ENCODE measurements around the gene VSIR. TPM values are rescaled to one million over a fixed set of nuclear protein-coding genes. Genes with fewer than 3 reads are reported as not detected.

VSIR gene
- total RNA-seq, 1 donor from 2014 or later: 0.29 TPM

DNA sequence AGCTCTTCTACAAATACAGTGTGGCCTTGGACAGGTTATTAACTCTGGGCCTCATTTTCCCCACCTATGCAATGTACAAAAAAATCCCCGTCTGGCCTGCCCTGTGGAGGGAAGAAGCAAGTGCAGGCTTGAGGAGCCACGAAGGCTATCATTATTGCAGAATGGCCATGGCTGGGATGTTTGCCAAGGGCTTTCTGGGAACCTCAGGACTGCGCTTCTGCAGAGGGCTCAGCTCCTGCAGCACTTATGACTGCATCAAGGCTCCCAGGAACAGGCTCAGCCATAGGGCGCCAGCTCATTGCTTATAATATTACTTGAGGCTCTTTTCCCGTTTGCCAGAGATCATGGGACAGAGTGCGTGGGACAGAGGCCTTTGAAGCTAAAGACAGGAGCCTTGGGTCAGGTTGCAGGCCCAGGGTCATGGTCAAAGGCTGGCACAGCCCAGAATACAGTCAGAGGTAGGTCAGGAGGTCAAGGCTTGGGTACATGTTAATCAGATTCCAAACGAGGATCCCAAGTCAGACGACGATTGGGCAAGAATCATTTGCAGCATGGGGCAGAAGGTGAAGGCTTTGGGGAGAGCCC lies 33.2 kb downstream of the VSIR start:
- DNase-seq: no peak
- peaks cover 7% of the 10 kb centered on the region for H3K36me3 Mint-ChIP-seq (ENCODE audit: unreplicated experiment)

GRCh38 chr10:71739358-71739900 lies 33.9 kb downstream of the VSIR start:
- peaks cover 7% of the 10 kb centered on the region for H3K36me3 Mint-ChIP-seq (ENCODE audit: unreplicated experiment)
- DNase-seq: no peak
- H3K4me3 Mint-ChIP-seq (ENCODE audit: unreplicated experiment): no peak overlapping the region
- peaks cover 7% of the 10 kb centered on the region for H3K9me3 Mint-ChIP-seq (ENCODE audit: unreplicated experiment)
- no peak for TF ChIP-seq CTCF (IDR thresholded peaks at IDR 0.05; ENCODE audit: partially characterized antibody, unreplicated experiment)
- peaks cover 6% of the 10 kb centered on the region for H3K4me1 Mint-ChIP-seq (ENCODE audit: low read depth, unreplicated experiment)
- H3K27me3 Mint-ChIP-seq (ENCODE audit: unreplicated experiment): peaks cover 5% of the 10 kb centered on the region
- H3K27ac Mint-ChIP-seq (ENCODE audit: unreplicated experiment): no peak overlapping the region

More for the DNA sequence above, 33.2 kb downstream of the VSIR start:
- H3K9me3 Mint-ChIP-seq (ENCODE audit: unreplicated experiment): peaks cover 7% of the 10 kb centered on the region
- no peak overlapping the region for H3K27ac Mint-ChIP-seq (ENCODE audit: unreplicated experiment)
- no peak overlapping the region for H3K4me3 Mint-ChIP-seq (ENCODE audit: unreplicated experiment)
- TF ChIP-seq CTCF (IDR thresholded peaks at IDR 0.05; ENCODE audit: partially characterized antibody, unreplicated experiment): no peak
- peaks cover 5% of the 10 kb centered on the region for H3K27me3 Mint-ChIP-seq (ENCODE audit: unreplicated experiment)
- peaks cover 6% of the 10 kb centered on the region for H3K4me1 Mint-ChIP-seq (ENCODE audit: low read depth, unreplicated experiment)

GRCh38 chr10:71737834-71738197 lies 35.5 kb downstream of the VSIR start:
- Mint-ChIP-seq H3K27me3 (ENCODE audit: unreplicated experiment) (peaks cover 8% of the 10 kb centered on the region), H3K36me3 (ENCODE audit: unreplicated experiment) (peaks cover 7% of the 10 kb centered on the region), H3K4me1 (ENCODE audit: low read depth, unreplicated experiment) (peaks cover 6% of the 10 kb centered on the region), H3K27ac (ENCODE audit: unreplicated experiment) (no peak overlapping the region), H3K4me3 (ENCODE audit: unreplicated experiment) (no peak overlapping the region), H3K9me3 (ENCODE audit: unreplicated experiment) (peaks cover 7% of the 10 kb centered on the region)
- TF ChIP-seq CTCF (IDR thresholded peaks at IDR 0.05; ENCODE audit: partially characterized antibody, unreplicated experiment): no peak
- DNase-seq: no peak

- Mint-ChIP-seq H3K4me3 (ENCODE audit: unreplicated experiment) (no peak overlapping the region), H3K36me3 (ENCODE audit: unreplicated experiment) (peaks cover 1% of the 10 kb centered on the region), H3K4me1 (ENCODE audit: low read depth, unreplicated experiment) (peaks cover 6% of the 10 kb centered on the region), H3K9me3 (ENCODE audit: unreplicated experiment) (peaks cover 4% of the 10 kb centered on the region), H3K27ac (ENCODE audit: unreplicated experiment) (no peak overlapping the region), H3K27me3 (ENCODE audit: unreplicated experiment) (peaks cover 11% of the 10 kb centered on the region)
- DNase-seq: no peak
- no peak for TF ChIP-seq CTCF (IDR thresholded peaks at IDR 0.05; ENCODE audit: partially characterized antibody, unreplicated experiment)
Measured at GRCh38 chr10:71737001-71737833, 36.1 kb downstream of the VSIR start.

DNA sequence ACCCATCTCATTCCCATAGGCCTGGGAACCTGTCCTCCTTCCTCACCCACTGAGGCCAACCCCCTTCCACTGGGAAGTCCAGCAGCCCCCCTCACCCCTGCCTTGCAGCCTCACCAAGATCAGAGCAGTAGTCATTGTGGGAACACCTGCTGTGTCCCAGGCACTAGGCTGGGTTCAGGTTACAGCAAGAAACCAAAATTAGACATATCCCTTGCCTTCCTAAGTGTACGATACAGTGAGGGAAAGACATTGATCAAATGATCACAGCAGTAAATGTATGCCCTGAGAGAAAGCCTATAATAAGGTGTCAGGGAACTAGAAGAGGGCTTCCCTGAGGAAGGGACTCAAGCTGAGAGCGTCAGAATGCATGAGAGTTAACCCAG lies 36.8 kb downstream of the VSIR start:
- peaks cover 4% of the 10 kb centered on the region for H3K9me3 Mint-ChIP-seq (ENCODE audit: unreplicated experiment)
- H3K4me1 Mint-ChIP-seq (ENCODE audit: low read depth, unreplicated experiment): peaks cover 6% of the 10 kb centered on the region
- H3K27ac Mint-ChIP-seq (ENCODE audit: unreplicated experiment): no peak overlapping the region
- H3K4me3 Mint-ChIP-seq (ENCODE audit: unreplicated experiment): no peak overlapping the region
- DNase-seq: no peak
- no peaks in the 10 kb centered on the region for H3K36me3 Mint-ChIP-seq (ENCODE audit: unreplicated experiment)
- no peak for TF ChIP-seq CTCF (IDR thresholded peaks at IDR 0.05; ENCODE audit: partially characterized antibody, unreplicated experiment)
- peaks cover 10% of the 10 kb centered on the region for H3K27me3 Mint-ChIP-seq (ENCODE audit: unreplicated experiment)
